Prostate gland (tissue), 2 donors: ENCODE data around the gene NFIX. TPM values are rescaled to one million over a fixed set of nuclear protein-coding genes. Genes with fewer than 3 reads are reported as not detected.

Experiments used
- DNase-seq: peaks from one replicate; pipeline ENCODE4 v3.0.0-alpha.2; 2019; ENCODE audit warnings: low spot score
- H3K27ac ChIP-seq, 2 donors: fragments of 200-600 bp; sonication (generic); 2 replicates each; pipeline ENCODE4 v1.5.1; 2017 to 2019
- H3K27me3 ChIP-seq: fragments of 200-600 bp; sonication (generic); replicated peaks from 2 replicates; pipeline ENCODE4 v1.5.1; 2019; ENCODE audit not compliant: insufficient read depth
- H3K36me3 ChIP-seq, 2 donors: fragments of 200-600 bp; sonication (generic); 1 replicate in 1 of 2; 2 replicates in 1 of 2; pipeline versions ENCODE4 v1.5.1 to v1.8.1; 2017 to 2019
- H3K4me1 ChIP-seq: fragments of 200-600 bp; sonication (generic); replicated peaks from 2 replicates; pipeline ENCODE4 v1.5.1; 2019
- H3K4me3 ChIP-seq, 2 donors: fragments of 200-600 bp; sonication (generic); 2 replicates each; pipeline ENCODE4 v1.5.1; 2017 to 2019
- H3K9me3 ChIP-seq: fragments of 200-600 bp; sonication (generic); 2 replicates; pipeline ENCODE4 v1.5.1; 2017
- CTCF ChIP-seq, 4 experiments: fragments of 200-600 bp in 2 of 4; fragments of 450-650 bp in 2 of 4; sonication (generic) in 2 of 4; IDR thresholded peaks; 1 replicate in 3 of 4; 2 replicates in 1 of 4; pipeline ENCODE4 v1.5.1; 2016 to 2019; ENCODE audit warnings: antibody characterized with exemption in 4 of 4, mild to moderate bottlenecking in 2 of 4, moderate library complexity in 2 of 4
- POLR2A ChIP-seq: fragments of 450-650 bp; IDR thresholded peaks from one replicate; pipeline ENCODE4 v1.6.1; 2016; ENCODE audit warnings: antibody characterized with exemption, mild to moderate bottlenecking
- POLR2AphosphoS5 ChIP-seq: sonication (generic); formaldehyde crosslinking; IDR thresholded peaks from one replicate; pipeline ENCODE4 v1.6.1; 2017; ENCODE audit warnings: antibody characterized with exemption
- WGBS: methylation state at CpG from one replicate; pipeline ENCODE4 v1.1.5; 2018; 5-methylcytosine and 5-hydroxymethylcytosine counted together
- intact Hi-C: fragments of 100-400 bp; cut with DNase I; formaldehyde crosslinking; loops from one replicate; pipeline ENCODE4 v1.14.2; 2022
- total RNA-seq, 2 donors: library from RNA; depleted of rRNA; stranded (reverse); fragments of >200 nt; gene quantifications; one replicate each; pipeline ENCODE4 v1.1.0, GENCODE V29; 2016

The NFIX gene
- total RNA-seq, 2 donors from 2014 or later: 185 to 286 TPM

GRCh38 chr19:13023656-13024055, 28.4 kb downstream of the NFIX start:
- H3K9me3 ChIP-seq: no peaks in the 10 kb centered on the region
- DNase-seq: no peak
- H3K27me3 ChIP-seq: no peaks in the 10 kb centered on the region
- peak overlapping the region; percentile 96 to 97 for H3K27ac ChIP-seq
- peak overlapping the region; percentile 37 to 51 for H3K4me3 ChIP-seq
- H3K4me1 ChIP-seq: peaks cover 35% of the 10 kb centered on the region
- H3K36me3 ChIP-seq: no peaks in the 10 kb centered on the region
- intact Hi-C loops: loop anchor here (5.0 kb wide), 1 partner anchor 34 kb away; no protein-coding TSS in a partner anchor
- WGBS: under 1% methylated on average over 8 of the region's 8 CpGs
- TF ChIP-seq POLR2AphosphoS5 (no peak), CTCF (IDR thresholded peaks at IDR 0.05) (no peak), POLR2A (no peak)

GRCh38 chr19:13024126-13024950, 29.1 kb downstream of the NFIX start:
- no peaks in the 10 kb centered on the region for H3K36me3 ChIP-seq
- H3K4me1 ChIP-seq: peaks cover 32% of the 10 kb centered on the region
- TF ChIP-seq POLR2A: no peak
- no peak for TF ChIP-seq POLR2AphosphoS5
- no peak for TF ChIP-seq CTCF (IDR thresholded peaks at IDR 0.05)
- H3K27me3 ChIP-seq: no peaks in the 10 kb centered on the region
- H3K27ac ChIP-seq: peak overlapping the region; percentile 96 to 97
- no peaks in the 10 kb centered on the region for H3K9me3 ChIP-seq
- 4% methylated on average over 37 of the region's 37 CpGs for WGBS
- intact Hi-C loops: loop anchor here (5.0 kb wide), 1 partner anchor 33 kb away; no protein-coding TSS in a partner anchor
- no peak for DNase-seq
- peak overlapping the region; percentile 37 to 51 for H3K4me3 ChIP-seq

GRCh38 chr19:13024951-13025697, 29.8 kb downstream of the NFIX start:
- H3K27me3 ChIP-seq: no peaks in the 10 kb centered on the region
- intact Hi-C loops: loop anchor here (5.0 kb wide), 1 partner anchor 32 kb away; no protein-coding TSS in a partner anchor
- H3K27ac ChIP-seq: peak overlapping the region; percentile 96 to 97
- TF ChIP-seq POLR2A: no peak
- TF ChIP-seq CTCF (IDR thresholded peaks at IDR 0.05): peak in 1 of 4 experiments; percentile 3
- peak; percentile 3 for TF ChIP-seq POLR2AphosphoS5
- H3K4me3 ChIP-seq: peak overlapping the region; percentile 37 to 51
- H3K4me1 ChIP-seq: peaks cover 32% of the 10 kb centered on the region
- no peaks in the 10 kb centered on the region for H3K36me3 ChIP-seq
- no peaks in the 10 kb centered on the region for H3K9me3 ChIP-seq
- WGBS: 9% methylated on average over 38 of the region's 48 CpGs
- no peak for DNase-seq

GRCh38 chr19:13025819-13026456, 30.7 kb downstream of the NFIX start:
- Histone ChIP-seq H3K27me3 (no peaks in the 10 kb centered on the region), H3K27ac (peak overlapping the region; percentile 96 to 97), H3K4me3 (peak overlapping the region; percentile 37 to 51), H3K9me3 (no peaks in the 10 kb centered on the region), H3K4me1 (peaks cover 29% of the 10 kb centered on the region), H3K36me3 (no peaks in the 10 kb centered on the region)
- WGBS: 15% methylated on average over 7 of the region's 7 CpGs
- intact Hi-C loops: loop anchor here (1.0 kb wide), 1 partner anchor 27 kb away; no protein-coding TSS in a partner anchor
- TF ChIP-seq CTCF (IDR thresholded peaks at IDR 0.05) (no peak), POLR2AphosphoS5 (no peak), POLR2A (no peak)
- no peak for DNase-seq
